ENCODE measurements around the gene MGAT2. TPM values are rescaled to one million over a fixed set of nuclear protein-coding genes. Genes with fewer than 3 reads are reported as not detected.

The MGAT2 gene
- total RNA-seq, 2 experiments from 2014 or later = 15.0 to 15.1 TPM

DNA sequence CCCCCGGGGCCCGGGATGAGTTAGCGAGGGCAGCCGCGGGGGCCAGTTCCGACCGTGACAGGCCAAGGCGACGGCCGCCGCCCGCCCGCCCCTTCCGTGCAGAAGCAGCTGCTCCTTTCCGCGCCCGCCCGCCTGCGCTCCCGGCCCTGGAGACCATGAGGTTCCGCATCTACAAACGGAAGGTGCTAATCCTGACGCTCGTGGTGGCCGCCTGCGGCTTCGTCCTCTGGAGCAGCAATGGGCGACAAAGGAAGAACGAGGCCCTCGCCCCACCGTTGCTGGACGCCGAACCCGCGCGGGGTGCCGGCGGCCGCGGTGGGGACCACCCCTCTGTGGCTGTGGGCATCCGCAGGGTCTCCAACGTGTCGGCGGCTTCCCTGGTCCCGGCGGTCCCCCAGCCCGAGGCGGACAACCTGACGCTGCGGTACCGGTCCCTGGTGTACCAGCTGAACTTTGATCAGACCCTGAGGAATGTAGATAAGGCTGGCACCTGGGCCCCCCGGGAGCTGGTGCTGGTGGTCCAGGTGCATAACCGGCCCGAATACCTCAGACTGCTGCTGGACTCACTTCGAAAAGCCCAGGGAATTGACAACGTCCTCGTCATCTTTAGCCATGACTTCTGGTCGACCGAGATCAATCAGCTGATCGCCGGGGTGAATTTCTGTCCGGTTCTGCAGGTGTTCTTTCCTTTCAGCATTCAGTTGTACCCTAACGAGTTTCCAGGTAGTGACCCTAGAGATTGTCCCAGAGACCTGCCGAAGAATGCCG lies 699 bp downstream of the MGAT2 start:
- Mint-ChIP-seq H3K36me3 (ENCODE audit: low read depth) (peaks cover 52% of the 10 kb centered on the region), H3K9me3 (no peaks in the 10 kb centered on the region), H3K4me1 (ENCODE audit: low read depth) (peaks cover 77% of the 10 kb centered on the region), H3K27me3 (no peaks in the 10 kb centered on the region), H3K27ac (peak overlapping the region; percentile 100), H3K4me3 (peak overlapping the region; percentile 99)
- peak in 7 of 14 experiments; percentile 39 to 70 (median 51) for DNase-seq
- H3K27me3 ChIP-seq (ENCODE audit: control insufficient read depth in 1 of 2, insufficient read depth in 2 of 2, low read length in 2 of 2) = no peaks in the 10 kb centered on the region
- intact Hi-C loops (cut with DNase I, micrococcal nuclease) = loop anchor here in 1 of 2 experiments (2.0 to 5.0 kb wide), 4 partner anchors 14 to 691 kb away; partner anchors contain the start of genes DMAC2L, DNAAF2, L2HGDH and LRR1
- ChIA-PET CTCF (interaction anchor here (0.7 to 7.4 kb wide), 9 partner anchors 12 to 239 kb away, joined by 3 to 168 read pairs (median 6); partner anchors contain the start of genes DNAAF2, KLHDC2, LRR1 and RPS29), POLR2A (interaction anchor here (0.7 to 6.2 kb wide), 24 partner anchors 8 to 1208 kb away, joined by 3 to 350 read pairs (median 6); partner anchors contain the start of genes ARF6, CDKL1, DNAAF2 and KLHDC1)
- peak; percentile 6 for ATAC-seq (ENCODE audit: poor library complexity)
- no peaks in the 10 kb centered on the region for H3K9me3 ChIP-seq (ENCODE audit: control insufficient read depth in 1 of 2, insufficient read depth in 1 of 2, low read length in 2 of 2)
- no peak for TF ChIP-seq CTCF (IDR thresholded peaks at IDR 0.05)
- peaks cover 23% of the 10 kb centered on the region for H3K36me3 ChIP-seq (ENCODE audit: insufficient read depth, low read length)
- peaks cover 36% of the 10 kb centered on the region for H3K4me1 ChIP-seq (ENCODE audit: insufficient read depth, low read length)
- peak overlapping the region; percentile 95 for H3K4me3 ChIP-seq (ENCODE audit: low read length)
- peak overlapping the region; percentile 98 to 99 for H3K27ac ChIP-seq (ENCODE audit: low read depth in 1 of 2, low read length in 2 of 2)

GRCh38 chr14:49622022-49622607 lies 1.5 kb downstream of the MGAT2 start:
- Histone ChIP-seq H3K9me3 (ENCODE audit: control insufficient read depth in 1 of 2, insufficient read depth in 1 of 2, low read length in 2 of 2) (no peaks in the 10 kb centered on the region), H3K4me1 (ENCODE audit: insufficient read depth, low read length) (peaks cover 36% of the 10 kb centered on the region), H3K36me3 (ENCODE audit: insufficient read depth, low read length) (peaks cover 20% of the 10 kb centered on the region), H3K4me3 (ENCODE audit: low read length) (peak overlapping the region; percentile 95), H3K27me3 (ENCODE audit: control insufficient read depth in 1 of 2, insufficient read depth in 2 of 2, low read length in 2 of 2) (no peaks in the 10 kb centered on the region), H3K27ac (ENCODE audit: low read depth in 1 of 2, low read length in 2 of 2) (peak overlapping the region; percentile 5 to 98)
- H3K27ac Mint-ChIP-seq = peak overlapping the region; percentile 100
- H3K9me3 Mint-ChIP-seq = no peaks in the 10 kb centered on the region
- DNase-seq (no peak), ATAC-seq (ENCODE audit: poor library complexity) (no peak)
- intact Hi-C loops (cut with DNase I, micrococcal nuclease) = loop anchor here in 1 of 2 experiments (5.0 kb wide), 2 partner anchors 495 to 690 kb away; partner anchors contain the start of genes DMAC2L, L2HGDH and VCPKMT
- TF ChIP-seq CTCF (IDR thresholded peaks at IDR 0.05) = no peak
- peaks cover 79% of the 10 kb centered on the region for H3K4me1 Mint-ChIP-seq (ENCODE audit: low read depth)
- POLR2A ChIA-PET = interaction anchor here (2.7 to 6.2 kb wide), 5 partner anchors 12 to 240 kb away, joined by 45 to 350 read pairs (median 140); partner anchors contain the start of genes DNAAF2, KLHDC2, LRR1 and RPS29
- no peaks in the 10 kb centered on the region for H3K27me3 Mint-ChIP-seq
- CTCF ChIA-PET = interaction anchor here (3.4 to 7.4 kb wide), 2 partner anchors 11 to 35 kb away, joined by 40 to 168 read pairs; partner anchors contain the start of genes DNAAF2 and RPS29
- H3K4me3 Mint-ChIP-seq = peak overlapping the region; percentile 99
- H3K36me3 Mint-ChIP-seq (ENCODE audit: low read depth) = peaks cover 54% of the 10 kb centered on the region

- Mint-ChIP-seq H3K36me3 (ENCODE audit: low read depth) (peaks cover 46% of the 10 kb centered on the region), H3K4me3 (peak overlapping the region; percentile 99), H3K27ac (peak overlapping the region; percentile 100), H3K27me3 (no peaks in the 10 kb centered on the region), H3K4me1 (ENCODE audit: low read depth) (peaks cover 73% of the 10 kb centered on the region), H3K9me3 (no peaks in the 10 kb centered on the region)
- no peaks in the 10 kb centered on the region for H3K27me3 ChIP-seq (ENCODE audit: control insufficient read depth in 1 of 2, insufficient read depth in 2 of 2, low read length in 2 of 2)
- H3K9me3 ChIP-seq (ENCODE audit: control insufficient read depth in 1 of 2, insufficient read depth in 1 of 2, low read length in 2 of 2) = no peaks in the 10 kb centered on the region
- intact Hi-C loops (cut with DNase I, micrococcal nuclease) = loop anchor here in 1 of 2 experiments (5.0 kb wide), 2 partner anchors 494 to 689 kb away; partner anchors contain the start of genes DMAC2L, L2HGDH and VCPKMT
- DNase-seq (no peak), ATAC-seq (ENCODE audit: poor library complexity) (no peak)
- POLR2A ChIA-PET = interaction anchor here (2.5 to 6.2 kb wide), 4 partner anchors 11 to 146 kb away, joined by 12 to 350 read pairs (median 52); partner anchors contain the start of genes DNAAF2, KLHDC2, LRR1 and RPS29
- H3K4me1 ChIP-seq (ENCODE audit: insufficient read depth, low read length) = peaks cover 29% of the 10 kb centered on the region
- CTCF ChIA-PET = interaction anchor here (1.4 to 7.4 kb wide), 2 partner anchors 10 to 145 kb away, joined by 9 to 168 read pairs; partner anchors contain the start of genes DNAAF2 and KLHDC2
- peaks cover 11% of the 10 kb centered on the region for H3K36me3 ChIP-seq (ENCODE audit: insufficient read depth, low read length)
- H3K4me3 ChIP-seq (ENCODE audit: low read length) = no peak overlapping the region
- peak overlapping the region; percentile 29 to 39 for H3K27ac ChIP-seq (ENCODE audit: low read depth in 1 of 2, low read length in 2 of 2)
- no peak for TF ChIP-seq CTCF (IDR thresholded peaks at IDR 0.05)
Observed at GRCh38 chr14:49623387-49623786, 2.8 kb downstream of the MGAT2 start.
